ENCODE data around the gene KCNK7. TPM values are rescaled to one million over a fixed set of nuclear protein-coding genes. Genes with fewer than 3 reads are reported as not detected.

Gene KCNK7
- total RNA-seq, 4 donors from 2014 or later = 0.26 to 5.8 TPM; not detected in 2

DNA sequence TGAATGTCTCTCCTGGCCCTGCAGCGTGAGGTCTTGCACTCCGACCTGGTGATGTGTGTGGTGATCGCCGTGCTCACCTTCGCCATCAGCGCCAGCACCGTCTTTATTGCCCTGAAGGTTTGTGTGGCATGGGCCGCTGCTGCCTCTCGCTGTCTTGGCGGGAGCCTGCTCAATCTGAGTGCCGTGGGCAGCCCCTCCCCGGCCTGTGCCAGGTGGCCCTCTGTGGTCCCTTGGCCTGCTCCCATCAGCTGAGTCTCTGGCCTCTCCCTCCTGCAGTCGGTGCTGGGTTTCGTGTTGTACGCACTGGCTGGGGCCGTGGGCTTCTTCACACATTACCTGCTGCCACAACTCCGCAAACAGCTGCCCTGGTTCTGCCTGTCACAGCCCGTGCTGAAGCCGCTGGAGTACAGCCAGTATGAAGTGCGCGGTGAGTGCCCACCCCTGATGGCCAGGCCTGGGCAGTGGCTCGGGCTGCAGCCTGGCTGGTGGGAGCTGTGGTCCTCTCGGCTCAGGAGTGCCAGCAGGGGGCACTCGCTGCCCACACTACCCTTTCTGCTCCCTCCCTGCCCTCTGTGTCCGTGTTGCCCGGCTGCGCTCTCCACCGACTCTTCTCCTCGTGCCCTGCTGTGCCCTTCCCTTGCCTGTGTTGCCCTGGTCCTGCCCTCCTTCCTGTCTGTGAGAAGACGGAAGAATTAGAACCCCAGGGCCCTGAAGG, 30.2 kb upstream of the KCNK7 start:
- no peaks in the 10 kb centered on the region for H3K36me3 ChIP-seq
- H3K9me3 ChIP-seq = no peaks in the 10 kb centered on the region
- TF ChIP-seq, protein P1, sequence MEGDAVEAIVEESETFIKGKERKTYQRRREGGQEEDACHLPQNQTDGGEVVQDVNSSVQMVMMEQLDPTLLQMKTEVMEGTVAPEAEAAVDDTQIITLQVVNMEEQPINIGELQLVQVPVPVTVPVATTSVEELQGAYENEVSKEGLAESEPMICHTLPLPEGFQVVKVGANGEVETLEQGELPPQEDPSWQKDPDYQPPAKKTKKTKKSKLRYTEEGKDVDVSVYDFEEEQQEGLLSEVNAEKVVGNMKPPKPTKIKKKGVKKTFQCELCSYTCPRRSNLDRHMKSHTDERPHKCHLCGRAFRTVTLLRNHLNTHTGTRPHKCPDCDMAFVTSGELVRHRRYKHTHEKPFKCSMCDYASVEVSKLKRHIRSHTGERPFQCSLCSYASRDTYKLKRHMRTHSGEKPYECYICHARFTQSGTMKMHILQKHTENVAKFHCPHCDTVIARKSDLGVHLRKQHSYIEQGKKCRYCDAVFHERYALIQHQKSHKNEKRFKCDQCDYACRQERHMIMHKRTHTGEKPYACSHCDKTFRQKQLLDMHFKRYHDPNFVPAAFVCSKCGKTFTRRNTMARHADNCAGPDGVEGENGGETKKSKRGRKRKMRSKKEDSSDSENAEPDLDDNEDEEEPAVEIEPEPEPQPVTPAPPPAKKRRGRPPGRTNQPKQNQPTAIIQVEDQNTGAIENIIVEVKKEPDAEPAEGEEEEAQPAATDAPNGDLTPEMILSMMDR (IDR thresholded peaks at IDR 0.05) = peak in 3 of 4 experiments; percentile 50 to 66 (median 54)
- no peak for TF ChIP-seq POLR2A (IDR thresholded peaks at IDR 0.05)
- H3K27ac ChIP-seq = no peak overlapping the region
- no peak overlapping the region for H3K4me3 ChIP-seq
- intact Hi-C loops (cut with DNase I; ENCODE audit: low total_unique reads) = no loop called here
- peak in 1 of 2 donors; percentile 52 for DNase-seq
- no peaks in the 10 kb centered on the region for H3K4me1 ChIP-seq
- no peaks in the 10 kb centered on the region for H3K27me3 ChIP-seq

DNA sequence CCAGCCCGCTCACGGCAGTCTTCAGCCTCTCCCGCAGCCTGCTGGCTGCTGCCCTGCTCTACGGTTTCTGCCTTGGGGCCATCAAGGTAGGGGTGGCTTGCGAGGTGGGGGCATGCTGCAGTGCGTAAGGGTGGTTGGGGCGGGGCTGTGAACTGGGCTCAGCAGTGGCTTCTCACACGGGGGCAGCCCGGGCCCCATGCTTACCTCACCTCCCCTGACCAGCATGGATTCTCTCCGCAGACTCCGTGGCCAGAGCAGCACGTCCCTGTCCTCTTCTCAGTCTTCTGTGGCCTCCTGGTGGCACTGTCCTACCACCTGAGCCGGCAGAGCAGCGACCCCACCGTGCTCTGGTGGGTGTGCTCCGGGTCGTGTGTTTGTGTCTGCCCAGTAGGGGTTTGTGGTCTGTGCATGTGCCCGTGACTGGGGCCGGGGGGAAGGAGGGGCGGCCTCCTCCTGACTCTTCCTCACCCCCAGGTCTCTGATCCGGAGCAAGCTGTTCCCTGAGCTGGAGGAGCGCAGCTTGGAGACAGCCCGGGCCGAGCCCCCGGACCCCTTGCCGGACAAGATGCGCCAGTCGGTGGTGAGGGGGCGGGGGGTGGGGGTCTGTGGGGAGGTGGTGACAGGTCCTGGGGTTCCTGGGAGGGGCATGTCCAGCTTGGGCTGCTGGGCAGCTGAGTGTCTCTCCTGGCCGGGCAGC, 29.5 kb upstream of the KCNK7 start:
- DNase-seq = no peak
- no peak overlapping the region for H3K4me3 ChIP-seq
- H3K9me3 ChIP-seq = no peaks in the 10 kb centered on the region
- no peaks in the 10 kb centered on the region for H3K36me3 ChIP-seq
- no peak for TF ChIP-seq POLR2A (IDR thresholded peaks at IDR 0.05)
- TF ChIP-seq, protein P1 (IDR thresholded peaks at IDR 0.05) = no peak
- H3K27ac ChIP-seq = no peak overlapping the region
- intact Hi-C loops (cut with DNase I; ENCODE audit: low total_unique reads) = no loop called here
- H3K4me1 ChIP-seq = no peaks in the 10 kb centered on the region
- no peaks in the 10 kb centered on the region for H3K27me3 ChIP-seq

DNA sequence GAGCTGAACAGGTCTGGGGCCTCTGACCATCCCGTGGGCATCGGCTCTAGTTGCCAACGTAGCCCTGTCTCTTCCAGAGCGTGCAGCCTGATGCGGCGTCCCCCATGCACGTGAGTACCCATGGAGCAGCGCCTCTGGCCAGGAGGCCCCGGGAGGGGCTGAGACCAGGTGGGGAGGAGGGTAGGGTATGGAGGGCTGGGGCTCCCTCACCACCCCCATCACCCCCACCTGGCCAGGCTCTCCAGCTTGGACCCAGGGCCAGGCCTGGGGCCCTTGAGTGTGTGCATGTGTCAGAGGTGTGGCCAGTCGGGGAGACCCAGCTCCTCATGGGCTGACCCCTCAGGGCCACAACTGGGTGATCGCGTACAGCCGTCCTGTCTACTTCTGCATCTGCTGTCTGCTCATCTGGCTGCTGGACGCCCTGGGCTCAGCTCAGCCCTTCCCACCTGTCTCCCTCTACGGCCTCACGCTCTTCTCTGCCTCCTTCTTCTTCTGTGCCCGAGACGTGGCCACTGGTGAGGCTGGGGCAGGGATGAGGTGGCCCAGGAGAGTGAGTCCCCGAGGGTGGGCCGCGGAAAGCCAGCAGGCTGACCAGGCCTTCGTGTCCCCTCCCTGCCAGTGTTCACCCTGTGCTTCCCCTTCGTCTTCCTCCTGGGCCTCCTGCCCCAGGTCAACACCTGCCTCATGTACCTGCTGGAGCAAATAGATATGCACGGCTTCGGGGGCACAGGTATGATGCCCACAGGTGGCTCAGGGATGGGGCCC, 28.4 kb upstream of the KCNK7 start:
- Histone ChIP-seq H3K4me3 (no peak overlapping the region), H3K36me3 (no peaks in the 10 kb centered on the region), H3K9me3 (no peaks in the 10 kb centered on the region), H3K27ac (no peak overlapping the region), H3K27me3 (no peaks in the 10 kb centered on the region), H3K4me1 (no peaks in the 10 kb centered on the region)
- no peak for DNase-seq
- intact Hi-C loops (cut with DNase I; ENCODE audit: low total_unique reads) = no loop called here
- TF ChIP-seq, protein P1 (IDR thresholded peaks at IDR 0.05) = no peak
- TF ChIP-seq POLR2A (IDR thresholded peaks at IDR 0.05) = no peak

GRCh38 chr11:65623177-65623576, 27.6 kb upstream of the KCNK7 start:
- Histone ChIP-seq H3K4me3 (no peak overlapping the region), H3K27me3 (no peaks in the 10 kb centered on the region), H3K27ac (no peak overlapping the region), H3K36me3 (no peaks in the 10 kb centered on the region), H3K9me3 (no peaks in the 10 kb centered on the region), H3K4me1 (no peaks in the 10 kb centered on the region)
- intact Hi-C loops (cut with DNase I; ENCODE audit: low total_unique reads) = no loop called here
- DNase-seq = no peak
- TF ChIP-seq, protein P1 (IDR thresholded peaks at IDR 0.05) = no peak
- TF ChIP-seq POLR2A (IDR thresholded peaks at IDR 0.05) = no peak

DNA sequence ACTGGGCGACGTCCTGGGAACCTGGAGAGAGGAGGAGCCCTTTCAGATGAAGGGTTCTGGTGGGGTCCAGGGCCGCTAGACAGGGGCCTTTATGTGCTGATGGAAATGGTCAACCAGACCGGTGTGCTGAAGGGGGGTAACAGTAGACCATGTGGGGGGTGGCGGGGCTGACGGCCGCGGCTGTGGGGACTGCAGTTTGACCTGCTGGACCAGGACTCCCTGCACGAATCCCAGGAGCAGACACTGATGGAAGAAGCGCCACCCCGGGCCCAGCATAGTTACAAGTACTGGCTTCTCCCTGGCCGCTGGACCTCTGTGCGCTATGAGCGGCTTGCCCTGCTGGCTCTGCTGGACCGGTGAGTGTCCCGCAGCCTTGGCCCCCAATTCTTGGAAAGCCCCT, 26.4 kb upstream of the KCNK7 start:
- no peak for DNase-seq
- intact Hi-C loops (cut with DNase I; ENCODE audit: low total_unique reads) = no loop called here
- no peak for TF ChIP-seq POLR2A (IDR thresholded peaks at IDR 0.05)
- TF ChIP-seq, protein P1 (IDR thresholded peaks at IDR 0.05) = no peak
- Histone ChIP-seq H3K27ac (no peak overlapping the region), H3K4me1 (no peaks in the 10 kb centered on the region), H3K36me3 (no peaks in the 10 kb centered on the region), H3K4me3 (no peak overlapping the region), H3K9me3 (no peaks in the 10 kb centered on the region), H3K27me3 (no peaks in the 10 kb centered on the region)

Measured in uterus (tissue), 4 donors.